Neuronal stem cell (in vitro differentiated cells): ENCODE results near the gene ZNF846.
A peak's percentile ranks its signal among the peaks of the same experiment; 100 is the strongest.

Source experiments
- DNase-seq: peaks from one replicate; pipeline ENCODE4 v3.0.0-alpha.2; 2013; ENCODE audit warnings: low spot score
- H2AFZ ChIP-seq: one replicate; pipeline ENCODE4 v1.6.1; 2013; ENCODE audit warnings: mild to moderate bottlenecking, low read length, inconsistent platforms
- H2AK5ac ChIP-seq: 2 replicates; pipeline ENCODE4 v1.6.1; 2013; ENCODE audit warnings: low read depth, mild to moderate bottlenecking, inconsistent platforms, low read length, moderate library complexity, mixed read lengths
- H2BK120ac ChIP-seq: 2 replicates; pipeline ENCODE4 v1.6.1; 2013; ENCODE audit warnings: low read depth, mild to moderate bottlenecking, inconsistent platforms, low read length, moderate library complexity, mixed read lengths
- H2BK12ac ChIP-seq: one replicate; pipeline ENCODE4 v1.6.1; 2013; ENCODE audit warnings: low read length, inconsistent platforms
- H2BK15ac ChIP-seq: 2 replicates; pipeline ENCODE4 v1.6.1; 2013; ENCODE audit warnings: mild to moderate bottlenecking, low read length, inconsistent platforms, mixed read lengths
- H2BK5ac ChIP-seq: one replicate; pipeline ENCODE4 v1.6.1; 2013; ENCODE audit warnings: inconsistent platforms, mild to moderate bottlenecking, low read length, moderate library complexity
- H3K14ac ChIP-seq: one replicate; pipeline ENCODE4 v1.6.1; 2013; ENCODE audit warnings: low read length, inconsistent platforms
- H3K18ac ChIP-seq: 2 replicates; pipeline ENCODE4 v1.6.1; 2013; ENCODE audit warnings: low read length, inconsistent platforms
- H3K23ac ChIP-seq: 2 replicates; pipeline ENCODE4 v1.6.1; 2013; ENCODE audit warnings: low read depth, mild to moderate bottlenecking, mixed read lengths, low read length, inconsistent platforms; ENCODE audit not compliant: poor library complexity
- H3K27ac ChIP-seq: replicated peaks from 3 replicates; pipeline ENCODE4 v1.5.1; 2013; ENCODE audit warnings: low read length, inconsistent platforms
- H3K27me3 ChIP-seq, 3 experiments: 2 replicates each; pipeline ENCODE4 v1.6.1; 2013; ENCODE audit warnings: low read length in 3 of 3, mild to moderate bottlenecking in 2 of 3, inconsistent platforms in 1 of 3, low read depth in 1 of 3, mixed read lengths in 1 of 3, moderate library complexity in 1 of 3; ENCODE audit not compliant: control insufficient read depth in 3 of 3, insufficient read depth in 3 of 3
- H3K36me3 ChIP-seq, 2 donors: replicated peaks in 1 of 2; 2 replicates each; pipeline ENCODE4 v1.6.1; 2013; ENCODE audit warnings: low read length in 2 of 2; ENCODE audit not compliant: control insufficient read depth in 2 of 2, insufficient read depth in 2 of 2
- H3K4ac ChIP-seq: 2 replicates; pipeline ENCODE4 v1.6.1; 2013; ENCODE audit warnings: inconsistent platforms, mild to moderate bottlenecking, low read length, moderate library complexity
- H3K4me1 ChIP-seq, 2 donors: 1 replicate in 1 of 2; 2 replicates in 1 of 2; pipeline ENCODE4 v1.6.1; 2013; ENCODE audit warnings: low read length in 2 of 2, low read depth in 1 of 2; ENCODE audit not compliant: control insufficient read depth in 2 of 2, insufficient read depth in 1 of 2
- H3K4me2 ChIP-seq: one replicate; pipeline ENCODE4 v1.6.1; 2013; ENCODE audit warnings: mild to moderate bottlenecking, low read length, inconsistent platforms; ENCODE audit not compliant: insufficient read depth, poor library complexity, severe bottlenecking
- H3K4me3 ChIP-seq, 2 donors: 2 replicates each; pipeline ENCODE4 v1.5.1; 2013; ENCODE audit warnings: low read length in 2 of 2, mild to moderate bottlenecking in 2 of 2, inconsistent platforms in 1 of 2, moderate library complexity in 1 of 2
- H3K79me1 ChIP-seq: one replicate; pipeline ENCODE4 v1.6.1; 2013; ENCODE audit warnings: low read depth, mild to moderate bottlenecking, inconsistent platforms, low read length, moderate library complexity
- H3K9ac ChIP-seq: one replicate; pipeline ENCODE4 v1.6.1; 2013; ENCODE audit warnings: mild to moderate bottlenecking, low read depth, low read length, inconsistent platforms; ENCODE audit not compliant: poor library complexity
- H3K9me3 ChIP-seq, 2 donors: replicated peaks in 1 of 2; 2 replicates each; pipeline versions ENCODE3 to v1.6.1; 2013; ENCODE audit warnings: low read length in 2 of 2, mild to moderate bottlenecking in 2 of 2, inconsistent platforms in 1 of 2, low read depth in 1 of 2, mixed read lengths in 1 of 2, moderate library complexity in 1 of 2; ENCODE audit not compliant: control insufficient read depth in 2 of 2, insufficient read depth in 1 of 2
- H4K8ac ChIP-seq: one replicate; pipeline ENCODE4 v1.6.1; 2013; ENCODE audit warnings: low read depth, mild to moderate bottlenecking, inconsistent platforms, low read length, moderate library complexity
- H4K91ac ChIP-seq: one replicate; pipeline ENCODE4 v1.6.1; 2013; ENCODE audit warnings: low read length, low read depth, mild to moderate bottlenecking, inconsistent platforms; ENCODE audit not compliant: poor library complexity
- WGBS, 2 donors: extraction: QIAGEN DNeasy Blood & Tissue Kit; methylation state at CpG; one replicate each; pipeline ENCODE4 v1.1.7; 2013; ENCODE audit warnings: missing lambda C conversion rate in 2 of 2, mixed read lengths in 1 of 2; ENCODE audit not compliant: insufficient read length in 2 of 2, insufficient replicate concordance in 1 of 2; ENCODE audit errors: extremely low coverage in 2 of 2; 5-methylcytosine and 5-hydroxymethylcytosine counted together

ZNF846 gene

GRCh38 chr19:9721861-9722260 is 46.7 kb downstream of the ZNF846 start:
- no CpG with 5 or more reads among the region's 6 CpGs for WGBS, 2 donors
- peak; percentile 37 for DNase-seq

GRCh38 chr19:9720541-9720940 is 48.0 kb downstream of the ZNF846 start:
- H4K91ac ChIP-seq: no peak overlapping the region
- peaks cover 3 to 4% of the 10 kb centered on the region in 2 donors for H3K9me3 ChIP-seq
- H3K27me3 ChIP-seq: no peaks in the 10 kb centered on the region
- no peaks in the 10 kb centered on the region for H3K79me1 ChIP-seq
- no peak overlapping the region for H3K4ac ChIP-seq
- no peak overlapping the region for H2BK120ac ChIP-seq
- peaks cover 4 to 12% of the 10 kb centered on the region in 2 donors for H3K4me1 ChIP-seq
- H2AFZ ChIP-seq: no peak overlapping the region
- no peak overlapping the region for H2BK15ac ChIP-seq
- H4K8ac ChIP-seq: no peak overlapping the region
- no peak overlapping the region for H2BK12ac ChIP-seq
- peak overlapping the region; percentile 52 for H3K27ac ChIP-seq
- H2BK5ac ChIP-seq: no peak overlapping the region
- H3K4me2 ChIP-seq: no peak overlapping the region
- WGBS, 2 donors: no CpG with 5 or more reads among the region's 4 CpGs
- H3K14ac ChIP-seq: no peak overlapping the region
- H3K18ac ChIP-seq: no peak overlapping the region
- no peaks in the 10 kb centered on the region for H3K36me3 ChIP-seq
- H3K23ac ChIP-seq: no peak overlapping the region
- H2AK5ac ChIP-seq: no peak overlapping the region
- H3K4me3 ChIP-seq: no peak overlapping the region
- no peak overlapping the region for H3K9ac ChIP-seq
- DNase-seq: peak; percentile 30

More at GRCh38 chr19:9721861-9722260, 46.7 kb downstream of the ZNF846 start:
- Histone ChIP-seq H2BK12ac (no peak overlapping the region), H3K4me1 (peaks cover 4 to 12% of the 10 kb centered on the region in 2 donors), H2BK5ac (no peak overlapping the region), H4K8ac (no peak overlapping the region), H3K4me2 (no peak overlapping the region), H3K4me3 (no peak overlapping the region), H3K9me3 (peaks cover 3 to 4% of the 10 kb centered on the region in 2 donors), H3K27me3 (no peaks in the 10 kb centered on the region), H3K23ac (no peak overlapping the region), H2BK120ac (no peak overlapping the region), H3K9ac (no peak overlapping the region), H3K18ac (no peak overlapping the region), H2AFZ (peak overlapping the region; percentile 58), H3K36me3 (no peaks in the 10 kb centered on the region), H3K79me1 (no peaks in the 10 kb centered on the region), H3K27ac (no peak overlapping the region), H4K91ac (no peak overlapping the region), H3K14ac (no peak overlapping the region), H2AK5ac (no peak overlapping the region), H3K4ac (no peak overlapping the region), H2BK15ac (no peak overlapping the region)

GRCh38 chr19:9711815-9712214 is 56.7 kb downstream of the ZNF846 start:
- no CpG with 5 or more reads among the region's 3 CpGs for WGBS, 2 donors
- H4K91ac ChIP-seq: no peak overlapping the region
- H2BK5ac ChIP-seq: no peak overlapping the region
- H3K4me3 ChIP-seq: no peak overlapping the region
- H3K79me1 ChIP-seq: no peaks in the 10 kb centered on the region
- no peak for DNase-seq
- no peak overlapping the region for H3K18ac ChIP-seq
- H2BK15ac ChIP-seq: no peak overlapping the region
- no peaks in the 10 kb centered on the region for H3K36me3 ChIP-seq
- H3K27me3 ChIP-seq: no peaks in the 10 kb centered on the region
- no peak overlapping the region for H3K4ac ChIP-seq
- no peak overlapping the region for H2AFZ ChIP-seq
- H3K4me2 ChIP-seq: no peak overlapping the region
- H2BK12ac ChIP-seq: no peak overlapping the region
- no peak overlapping the region for H2BK120ac ChIP-seq
- H2AK5ac ChIP-seq: no peak overlapping the region
- H3K4me1 ChIP-seq: no peaks in the 10 kb centered on the region
- H4K8ac ChIP-seq: no peak overlapping the region
- no peak overlapping the region for H3K27ac ChIP-seq
- no peak overlapping the region for H3K9ac ChIP-seq
- no peak overlapping the region for H3K14ac ChIP-seq
- peaks cover 3 to 7% of the 10 kb centered on the region in 2 donors for H3K9me3 ChIP-seq
- no peak overlapping the region for H3K23ac ChIP-seq

GRCh38 chr19:9709305-9709704 is 59.2 kb downstream of the ZNF846 start:
- H3K27me3 ChIP-seq: no peaks in the 10 kb centered on the region
- H2AFZ ChIP-seq: no peak overlapping the region
- no peak overlapping the region for H2BK15ac ChIP-seq
- H2BK12ac ChIP-seq: no peak overlapping the region
- no peak overlapping the region for H3K14ac ChIP-seq
- no peak overlapping the region for H2BK5ac ChIP-seq
- H3K18ac ChIP-seq: no peak overlapping the region
- no peak overlapping the region for H3K4ac ChIP-seq
- no peak overlapping the region for H3K4me3 ChIP-seq
- H2BK120ac ChIP-seq: no peak overlapping the region
- WGBS, 2 donors: no CpG with 5 or more reads among the region's 1 CpG
- no peak overlapping the region for H4K8ac ChIP-seq
- no peak overlapping the region for H3K27ac ChIP-seq
- no peak overlapping the region for H3K4me2 ChIP-seq
- no peaks in the 10 kb centered on the region for H3K79me1 ChIP-seq
- H3K4me1 ChIP-seq: no peaks in the 10 kb centered on the region
- no peaks in the 10 kb centered on the region for H3K36me3 ChIP-seq
- H3K9me3 ChIP-seq: peaks cover 3 to 7% of the 10 kb centered on the region in 2 donors
- H4K91ac ChIP-seq: no peak overlapping the region
- no peak overlapping the region for H2AK5ac ChIP-seq
- H3K23ac ChIP-seq: no peak overlapping the region
- DNase-seq: no peak
- no peak overlapping the region for H3K9ac ChIP-seq
